Peyer's patch (tissue), 4 donors: Measurements from ENCODE around the gene CST4.

Experiments
- CTCF ChIP-seq, 6 experiments: fragments of 450-650 bp in 4 of 6; fragments of 200-600 bp in 2 of 6; sonication (generic) in 1 of 6; IDR thresholded peaks; one replicate each; pipeline ENCODE4 v1.5.1; 2017 to 2019; ENCODE audit warnings: antibody characterized with exemption in 6 of 6, mild to moderate bottlenecking in 3 of 6, moderate library complexity in 1 of 6
- POLR2A ChIP-seq, 2 donors: fragments of 450-650 bp; IDR thresholded peaks; one replicate each; pipeline ENCODE4 v1.5.1; 2017; ENCODE audit warnings: antibody characterized with exemption in 2 of 2, mild to moderate bottlenecking in 2 of 2, moderate library complexity in 2 of 2

- TF ChIP-seq CTCF (IDR thresholded peaks at IDR 0.05) (no peak), POLR2A (IDR thresholded peaks at IDR 0.05) (no peak)
Measured at GRCh38 chr20:23658336-23658735, 30.5 kb downstream of the CST4 start.
